ENCODE data around the gene ST7L. TPM values are rescaled to one million over a fixed set of nuclear protein-coding genes. Genes with fewer than 3 reads are reported as not detected.

ST7L gene
- total RNA-seq, 2 experiments from 2014 or later: 11.9 to 12.2 TPM

DNA sequence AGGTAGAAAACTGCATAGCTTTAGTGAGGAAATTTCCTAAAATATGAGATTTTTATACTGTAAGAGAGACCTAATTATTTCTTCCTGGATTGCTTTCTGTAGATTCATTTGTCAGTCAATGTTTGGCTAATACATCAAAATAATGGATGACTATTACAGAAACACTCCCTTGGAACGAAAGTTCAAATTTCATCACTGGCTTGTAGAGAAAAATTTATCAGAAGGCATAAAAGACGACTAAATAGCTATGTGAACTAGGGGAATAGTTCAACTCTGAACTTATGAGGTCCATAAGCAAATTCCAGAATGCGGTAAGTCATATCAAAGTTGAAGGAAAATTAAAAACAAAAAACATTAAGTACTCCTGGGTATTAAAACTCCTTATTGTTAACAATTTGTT lies 74.2 kb downstream of the ST7L start:
- Mint-ChIP-seq H3K4me1 (ENCODE audit: low read depth) (peaks cover 3% of the 10 kb centered on the region), H3K36me3 (ENCODE audit: low read depth) (no peaks in the 10 kb centered on the region), H3K27me3 (no peaks in the 10 kb centered on the region), H3K9me3 (no peaks in the 10 kb centered on the region), H3K27ac (no peak overlapping the region), H3K4me3 (no peak overlapping the region)
- CTCF ChIA-PET: no interaction called here
- intact Hi-C loops (cut with micrococcal nuclease): no loop called here
- no peak for DNase-seq
- no peak for ATAC-seq
- POLR2A ChIA-PET: no interaction called here
- TF ChIP-seq CTCF (IDR thresholded peaks at IDR 0.05): no peak

DNA sequence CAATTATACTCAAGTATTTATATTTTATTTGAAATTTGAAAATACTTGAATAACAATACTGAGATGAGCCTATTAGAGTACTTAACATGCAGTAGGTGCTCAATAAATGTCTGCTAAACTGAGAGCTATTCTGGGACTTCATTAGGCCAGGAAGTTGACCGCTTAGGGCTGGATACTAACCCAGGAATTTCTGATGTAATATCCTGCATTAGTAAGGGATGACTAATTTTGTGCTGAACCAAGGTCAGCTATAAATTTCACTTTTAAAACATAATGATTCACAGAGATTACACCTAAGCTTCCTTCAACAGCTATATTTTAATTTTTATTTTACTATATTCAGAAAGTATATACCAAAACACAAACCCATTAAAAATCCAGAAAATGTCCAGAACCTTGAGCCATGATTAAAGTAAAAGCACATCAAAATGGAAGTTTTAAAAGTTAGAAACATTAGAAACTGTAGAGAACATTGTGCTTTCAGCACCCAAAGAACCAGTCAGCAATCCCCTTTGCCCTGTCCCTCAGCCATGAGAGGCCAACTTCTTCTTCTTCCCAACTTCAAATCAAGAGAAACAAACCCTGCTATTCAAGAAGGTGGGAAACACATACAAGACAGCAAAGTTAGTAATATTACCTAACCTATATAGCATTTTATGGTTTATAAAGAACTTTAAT lies 74.8 kb downstream of the ST7L start:
- Mint-ChIP-seq H3K4me1 (ENCODE audit: low read depth) (peaks cover 3% of the 10 kb centered on the region), H3K27ac (no peak overlapping the region), H3K36me3 (ENCODE audit: low read depth) (no peaks in the 10 kb centered on the region), H3K4me3 (no peak overlapping the region), H3K27me3 (no peaks in the 10 kb centered on the region), H3K9me3 (no peaks in the 10 kb centered on the region)
- CTCF ChIA-PET: no interaction called here
- POLR2A ChIA-PET: no interaction called here
- DNase-seq (no peak), ATAC-seq (peak; percentile 39)
- TF ChIP-seq CTCF (IDR thresholded peaks at IDR 0.05): no peak
- intact Hi-C loops (cut with micrococcal nuclease): no loop called here

DNA sequence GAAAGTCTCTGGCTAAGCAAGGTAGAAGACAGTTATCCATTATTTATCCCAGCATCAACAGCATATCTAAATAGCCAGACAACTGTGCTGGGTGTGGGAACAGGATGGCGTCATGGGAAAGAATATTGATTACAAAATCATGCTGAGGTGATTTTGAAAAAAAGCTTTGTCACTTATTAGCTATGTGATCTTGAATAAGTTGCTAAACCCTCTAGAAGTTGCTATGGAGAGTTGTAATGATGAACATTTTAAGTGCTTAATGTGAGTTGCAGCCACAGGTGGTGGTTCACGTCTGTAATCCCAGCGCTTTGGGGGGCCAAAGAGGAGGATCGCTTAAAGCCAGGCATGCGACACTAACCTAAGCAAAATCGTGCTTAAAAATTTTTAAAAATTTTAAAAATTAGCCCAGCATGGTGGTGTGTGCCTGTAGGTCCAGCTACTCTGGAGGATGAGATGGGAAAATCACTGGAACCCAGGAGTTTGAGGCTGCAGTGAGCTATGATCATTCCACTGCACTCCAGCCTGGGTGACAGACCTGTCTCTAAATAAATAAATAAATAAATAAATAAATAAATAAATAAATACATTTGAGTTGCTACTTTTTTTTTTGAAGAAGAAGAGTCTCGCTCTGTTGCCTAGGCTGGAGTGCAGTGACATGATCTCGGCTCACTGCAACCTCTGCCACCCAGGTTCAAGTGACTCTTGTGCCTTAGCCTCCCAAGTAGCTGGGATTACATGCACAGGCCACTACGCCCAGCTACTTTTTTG lies 76.6 kb downstream of the ST7L start:
- Mint-ChIP-seq H3K9me3 (no peaks in the 10 kb centered on the region), H3K36me3 (ENCODE audit: low read depth) (no peaks in the 10 kb centered on the region), H3K27ac (no peak overlapping the region), H3K4me1 (ENCODE audit: low read depth) (peaks cover 3% of the 10 kb centered on the region), H3K4me3 (no peak overlapping the region), H3K27me3 (no peaks in the 10 kb centered on the region)
- no peak for ATAC-seq
- DNase-seq: no peak
- no peak for TF ChIP-seq CTCF (IDR thresholded peaks at IDR 0.05)
- intact Hi-C loops (cut with micrococcal nuclease): no loop called here
- CTCF ChIA-PET: interaction anchor here (0.8 to 1.5 kb wide), 2 partner anchors 10 to 107 kb away, joined by 4 to 5 read pairs; no protein-coding TSS in a partner anchor
- POLR2A ChIA-PET: no interaction called here

GRCh38 chr1:112541299-112541698 lies 77.6 kb downstream of the ST7L start:
- no peak overlapping the region for H3K4me3 Mint-ChIP-seq
- POLR2A ChIA-PET: no interaction called here
- CTCF ChIA-PET: interaction anchor here (1.5 kb wide), 1 partner anchor 9 kb away, joined by 5 read pairs; no protein-coding TSS in a partner anchor

More at GRCh38 chr1:112541299-112541698, 77.6 kb downstream of the ST7L start:
- no peak for ATAC-seq
- no peak for DNase-seq
- no peak overlapping the region for H3K27ac Mint-ChIP-seq
- H3K27me3 Mint-ChIP-seq: no peaks in the 10 kb centered on the region
- H3K9me3 Mint-ChIP-seq: no peaks in the 10 kb centered on the region
- peaks cover 3% of the 10 kb centered on the region for H3K4me1 Mint-ChIP-seq (ENCODE audit: low read depth)
- H3K36me3 Mint-ChIP-seq (ENCODE audit: low read depth): no peaks in the 10 kb centered on the region
- intact Hi-C loops (cut with micrococcal nuclease): no loop called here
- no peak for TF ChIP-seq CTCF (IDR thresholded peaks at IDR 0.05)
